Tibial artery (tissue), 4 donors: Measurements from ENCODE around the gene PLCH1.

Source experiments
- DNase-seq, 2 donors: peaks; one replicate each; pipeline ENCODE4 v3.0.0-alpha.2; 2019
- H3K27ac ChIP-seq, 2 donors: fragments of 200-600 bp; sonication (generic) in 1 of 2; 1 replicate in 1 of 2; 2 replicates in 1 of 2; pipeline ENCODE4 v1.5.1; 2018 to 2019; ENCODE audit warnings: mild to moderate bottlenecking in 1 of 2
- H3K27me3 ChIP-seq, 2 donors: fragments of 200-600 bp; sonication (generic) in 1 of 2; one replicate each; pipeline versions ENCODE4 v1.5.1 to v1.6.0; 2016 to 2019
- H3K36me3 ChIP-seq, 3 donors: fragments of 200-600 bp; sonication (generic) in 2 of 3; one replicate each; pipeline ENCODE4 v1.5.1; 2016 to 2019; ENCODE audit warnings: mild to moderate bottlenecking in 2 of 3
- H3K4me1 ChIP-seq, 4 donors: fragments of 200-600 bp; sonication (generic) in 2 of 4; 1 replicate in 3 of 4; 2 replicates in 1 of 4; pipeline ENCODE4 v1.5.1; 2016 to 2019
- H3K4me3 ChIP-seq, 2 donors: fragments of 200-600 bp; sonication (generic) in 1 of 2; 1 replicate in 1 of 2; 2 replicates in 1 of 2; pipeline ENCODE4 v1.5.1; 2018 to 2019; ENCODE audit warnings: mild to moderate bottlenecking in 2 of 2
- H3K9me3 ChIP-seq, 3 donors: fragments of 200-600 bp; sonication (generic) in 1 of 3; one replicate each; pipeline ENCODE4 v1.5.1; 2016 to 2019
- CTCF ChIP-seq, 2 experiments: fragments of 200-600 bp in 1 of 2; fragments of 450-650 bp in 1 of 2; IDR thresholded peaks; one replicate each; pipeline ENCODE4 v1.5.1; 2017 to 2019; ENCODE audit warnings: antibody characterized with exemption in 2 of 2, mild to moderate bottlenecking in 1 of 2, moderate library complexity in 1 of 2
- intact Hi-C: fragments of 100-400 bp; cut with DNase I; formaldehyde crosslinking; loops from one replicate; pipeline ENCODE4 v1.15.0; 2023; ENCODE audit warnings: low total_unique reads

PLCH1 gene

GRCh38 chr3:155753038-155753639, 8.3 kb upstream of the PLCH1 start:
- intact Hi-C loops: no loop called here
- H3K4me3 ChIP-seq: no peak overlapping the region
- H3K27me3 ChIP-seq: no peaks in the 10 kb centered on the region
- H3K9me3 ChIP-seq: no peaks in the 10 kb centered on the region
- peaks cover 0 to 10% (median 0%) of the 10 kb centered on the region in 3 donors for H3K36me3 ChIP-seq
- no peaks in the 10 kb centered on the region for H3K4me1 ChIP-seq
- no peak for TF ChIP-seq CTCF (IDR thresholded peaks at IDR 0.05)
- no peak for DNase-seq
- H3K27ac ChIP-seq: no peak overlapping the region

DNA sequence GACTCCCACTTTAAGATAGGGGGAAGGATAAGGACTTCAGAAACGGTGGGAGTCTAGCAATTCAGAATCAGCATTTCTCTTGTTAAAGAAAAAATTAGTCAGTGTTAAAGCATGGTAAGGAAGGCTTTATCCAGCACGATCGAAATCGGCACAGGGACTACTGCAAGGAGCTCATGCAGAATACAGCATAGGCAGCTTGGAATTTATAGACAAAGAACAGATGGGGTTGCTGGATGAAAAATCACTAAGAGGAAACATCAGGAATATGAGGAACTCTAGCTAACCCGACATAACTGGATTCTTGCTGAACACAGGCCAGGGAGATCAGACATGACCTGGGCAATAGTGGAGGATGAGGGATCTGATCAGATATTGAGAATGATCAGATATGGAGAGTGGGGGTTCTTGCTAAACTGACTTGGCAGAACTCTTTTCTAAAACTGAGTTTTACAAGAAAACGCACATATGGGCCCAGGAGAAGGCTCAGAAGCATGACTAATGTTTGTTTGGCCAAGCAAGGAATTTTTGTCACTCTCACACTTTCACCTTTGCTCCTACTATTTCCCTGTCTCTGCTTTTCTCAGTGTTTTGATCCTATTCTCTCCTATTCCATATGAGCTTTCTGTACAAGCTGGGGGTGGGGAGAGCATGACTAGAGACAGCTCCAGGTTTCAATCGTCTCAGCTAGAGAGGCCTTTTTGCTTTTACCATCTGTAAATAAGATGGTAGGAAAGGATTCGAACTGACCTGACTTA, 3.9 kb upstream of the PLCH1 start:
- Histone ChIP-seq H3K4me3 (no peak overlapping the region), H3K27me3 (no peaks in the 10 kb centered on the region), H3K9me3 (no peaks in the 10 kb centered on the region), H3K27ac (no peak overlapping the region), H3K4me1 (peaks cover 0 to 23% (median 6%) of the 10 kb centered on the region in 4 donors), H3K36me3 (no peaks in the 10 kb centered on the region)
- DNase-seq: no peak
- no peak for TF ChIP-seq CTCF (IDR thresholded peaks at IDR 0.05)
- intact Hi-C loops: loop anchor here (5.0 kb wide), 1 partner anchor 1174 kb away; no protein-coding TSS in a partner anchor

DNA sequence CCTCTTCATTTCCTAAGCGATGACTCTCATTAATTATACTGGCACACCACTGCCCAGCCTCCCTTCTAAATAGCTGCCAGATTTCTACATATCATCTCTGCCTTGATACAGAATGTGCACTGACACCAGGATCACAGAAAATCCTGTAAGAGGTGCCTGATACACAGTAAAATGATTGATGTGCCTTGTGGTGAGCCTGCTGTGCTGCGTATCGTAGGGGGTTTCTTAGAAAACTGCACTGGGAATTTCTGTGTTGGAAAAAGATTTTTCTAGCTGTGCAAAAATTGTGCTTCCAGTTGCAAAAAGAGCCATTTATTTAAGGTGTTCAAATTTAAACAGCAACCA, 3.0 kb upstream of the PLCH1 start:
- Histone ChIP-seq H3K4me3 (no peak overlapping the region), H3K4me1 (peaks cover 0 to 29% (median 11%) of the 10 kb centered on the region in 4 donors), H3K36me3 (no peaks in the 10 kb centered on the region), H3K27me3 (peaks cover 0 to 5% of the 10 kb centered on the region in 2 donors), H3K27ac (no peak overlapping the region), H3K9me3 (no peaks in the 10 kb centered on the region)
- no peak for TF ChIP-seq CTCF (IDR thresholded peaks at IDR 0.05)
- intact Hi-C loops: loop anchor here (5.0 kb wide), 1 partner anchor 1174 kb away; no protein-coding TSS in a partner anchor
- no peak for DNase-seq

- intact Hi-C loops: loop anchor here (5.0 kb wide), 1 partner anchor 1175 kb away; no protein-coding TSS in a partner anchor
- Histone ChIP-seq H3K9me3 (no peaks in the 10 kb centered on the region), H3K36me3 (no peaks in the 10 kb centered on the region), H3K4me1 (peaks cover 0 to 29% (median 11%) of the 10 kb centered on the region in 4 donors), H3K4me3 (no peak overlapping the region), H3K27me3 (peaks cover 0 to 10% of the 10 kb centered on the region in 2 donors), H3K27ac (no peak overlapping the region)
- DNase-seq: no peak
- TF ChIP-seq CTCF (IDR thresholded peaks at IDR 0.05): no peak
These were observed 2.5 kb upstream of the PLCH1 start for GRCh38 chr3:155747286-155747945.

- intact Hi-C loops: loop anchor here (5.0 kb wide), 1 partner anchor 1176 kb away; no protein-coding TSS in a partner anchor
- DNase-seq: no peak
- Histone ChIP-seq H3K4me1 (peaks cover 0 to 29% (median 11%) of the 10 kb centered on the region in 4 donors), H3K4me3 (no peak overlapping the region), H3K9me3 (no peaks in the 10 kb centered on the region), H3K27me3 (peaks cover 0 to 16% of the 10 kb centered on the region in 2 donors), H3K36me3 (no peaks in the 10 kb centered on the region), H3K27ac (no peak overlapping the region)
- no peak for TF ChIP-seq CTCF (IDR thresholded peaks at IDR 0.05)
These were observed 1.8 kb upstream of the PLCH1 start for GRCh38 chr3:155746703-155747102.
